B cell (primary cell): ENCODE measurements around the gene ZNF710. TPM values are rescaled to one million over a fixed set of nuclear protein-coding genes. Genes with fewer than 3 reads are reported as not detected.

Experiments used
- ATAC-seq: fragments of 200-7000 bp; cut with Tn5 transposase; one replicate; pipeline ENCODE4 v1.10.0; 2021; ENCODE audit warnings: low read depth, mild to moderate bottlenecking, moderate number of reproducible peaks, moderate library complexity
- CTCF ChIA-PET: fragments of 350-600 bp; sonication (Branson Sonifier 250); formaldehyde crosslinking; loops from one replicate; lab custom pipeline; 2021; ENCODE audit warnings: antibody characterized with exemption, inconsistent platforms; lab: Charles Lee
- POLR2A ChIA-PET: fragments of 350-600 bp; sonication (Branson Sonifier 250); formaldehyde crosslinking; loops from one replicate; lab custom pipeline; 2021; ENCODE audit warnings: antibody characterized with exemption; lab: Charles Lee
- DNase-seq: peaks from one replicate; pipeline ENCODE4 v3.0.0; 2013
- H2AFZ ChIP-seq: 2 replicates; pipeline ENCODE4 v1.6.1; 2012; ENCODE audit warnings: mild to moderate bottlenecking, low read depth, low read length; ENCODE audit not compliant: insufficient read depth, poor library complexity, severe bottlenecking
- H3K27ac ChIP-seq, 2 donors: 1 replicate in 1 of 2; 2 replicates in 1 of 2; pipeline ENCODE4 v1.5.1; 2012 to 2013; ENCODE audit warnings: low read length in 2 of 2, mild to moderate bottlenecking in 2 of 2, moderate library complexity in 1 of 2
- H3K27me3 ChIP-seq, 4 experiments: fragments of 200-600 bp in 1 of 4; sonication (generic) in 1 of 4; replicated peaks in 1 of 4; 1 replicate in 2 of 4; 2 replicates in 2 of 4; pipeline versions ENCODE4 v1.6.1 to v1.7.0; 2013 to 2016; ENCODE audit warnings: low read length in 3 of 4, mild to moderate bottlenecking in 2 of 4, mixed read lengths in 1 of 4, moderate library complexity in 1 of 4; ENCODE audit not compliant: insufficient read depth in 4 of 4, control insufficient read depth in 3 of 4; ENCODE audit errors: control extremely low read depth in 1 of 4
- H3K36me3 ChIP-seq, 2 experiments: replicated peaks in 1 of 2; 1 replicate in 1 of 2; 2 replicates in 1 of 2; pipeline versions ENCODE4 v1.6.1 to v1.7.1; 2013; ENCODE audit warnings: low read length in 1 of 2; ENCODE audit not compliant: insufficient read depth in 2 of 2, control insufficient read depth in 1 of 2; ENCODE audit errors: control extremely low read depth in 1 of 2, extremely low read depth in 1 of 2
- H3K4me1 ChIP-seq, 2 donors: fragments of 200-600 bp in 1 of 2; sonication (generic) in 1 of 2; 1 replicate in 1 of 2; 2 replicates in 1 of 2; pipeline versions ENCODE4 v1.5.1 to v1.6.1; 2013 to 2017; ENCODE audit warnings: low read length in 2 of 2; ENCODE audit not compliant: control insufficient read depth in 2 of 2, insufficient read depth in 2 of 2
- H3K4me2 ChIP-seq: replicated peaks from 2 replicates; pipeline ENCODE3; 2012; ENCODE audit warnings: mild to moderate bottlenecking, low read depth, low read length; ENCODE audit not compliant: poor library complexity, severe bottlenecking
- H3K4me3 ChIP-seq, 5 experiments: fragments of 200-600 bp in 1 of 5; sonication (generic) in 1 of 5; 1 replicate in 3 of 5; 2 replicates in 2 of 5; pipeline versions ENCODE4 v1.5.1 to v1.7.0; 2011 to 2016; ENCODE audit warnings: low read length in 4 of 5, mild to moderate bottlenecking in 4 of 5, low read depth in 2 of 5, control low read depth in 1 of 5, moderate library complexity in 1 of 5; ENCODE audit not compliant: insufficient read depth in 1 of 5; ENCODE audit errors: control extremely low read depth in 1 of 5, extremely low read depth in 1 of 5
- H3K79me2 ChIP-seq: fragments of 200-600 bp; sonication (generic); one replicate; pipeline ENCODE4 v1.6.0; 2016; ENCODE audit warnings: low read length; ENCODE audit not compliant: control insufficient read depth, insufficient read depth
- H3K9ac ChIP-seq: fragments of 200-600 bp; sonication (generic); 2 replicates; pipeline ENCODE4 v1.6.1; 2017; ENCODE audit warnings: mild to moderate bottlenecking, low read length, moderate library complexity
- H3K9me3 ChIP-seq, 3 donors: one replicate each; pipeline versions ENCODE4 v1.6.1 to v1.7.1; 2013; ENCODE audit warnings: low read length in 2 of 3; ENCODE audit not compliant: control insufficient read depth in 2 of 3, insufficient read depth in 1 of 3; ENCODE audit errors: control extremely low read depth in 1 of 3
- H4K20me1 ChIP-seq: 2 replicates; pipeline ENCODE4 v1.6.0; 2012; ENCODE audit warnings: mild to moderate bottlenecking, low read length; ENCODE audit not compliant: insufficient read depth, control insufficient read depth, poor library complexity, severe bottlenecking
- H3K27ac Mint-ChIP-seq: one replicate; pipeline ENCODE4 v1.8.0; 2021; ENCODE audit warnings: mixed read lengths
- H3K27me3 Mint-ChIP-seq: one replicate; pipeline ENCODE4 v1.8.0; 2021; ENCODE audit warnings: mixed read lengths
- H3K4me1 Mint-ChIP-seq: one replicate; pipeline ENCODE4 v1.8.0; 2021; ENCODE audit warnings: mixed read lengths
- H3K4me3 Mint-ChIP-seq: one replicate; pipeline ENCODE4 v1.8.0; 2021; ENCODE audit warnings: mixed read lengths
- H3K9me3 Mint-ChIP-seq: one replicate; pipeline ENCODE4 v1.8.0; 2022; ENCODE audit warnings: mixed read lengths; ENCODE audit not compliant: insufficient read depth
- EZH2 ChIP-seq: IDR thresholded peaks from 2 replicates; pipeline ENCODE4 v1.6.1; 2012; ENCODE audit warnings: borderline replicate concordance, low read depth, mild to moderate bottlenecking, moderate library complexity, low read length; ENCODE audit not compliant: insufficient read depth, poor library complexity, severe bottlenecking
- WGBS: methylation state at CpG from one replicate; pipeline ENCODE4 v1.1.5; 2013; ENCODE audit warnings: missing lambda C conversion rate; ENCODE audit not compliant: insufficient coverage; 5-methylcytosine and 5-hydroxymethylcytosine counted together
- intact Hi-C: fragments of 100-400 bp; cut with micrococcal nuclease; formaldehyde crosslinking; loops from one replicate; pipeline ENCODE4 v1.10.0; 2022
- polyA plus RNA-seq: library from polyadenylated mRNA; depleted of rRNA; stranded (reverse); fragments of >200 nt; gene quantifications from 2 replicates; pipeline ENCODE4 v1.2.3, GENCODE V29; 2012
- total RNA-seq, 2 donors: library from RNA; stranded (reverse); fragments of 120-200 nt in 1 of 2; gene quantifications; 1 replicate in 1 of 2; 2 replicates in 1 of 2; pipeline versions ENCODE4 v1.2.3 to v1.2.4, GENCODE V29; 2013 to 2022
- TF ChIP-seq, protein P1 (sequence below): fragments of 200-600 bp; IDR thresholded peaks from one replicate; pipeline ENCODE4 v1.8.0; 2022; ENCODE audit warnings: antibody characterized with exemption, mild to moderate bottlenecking

ZNF710 gene
- total and polyA plus RNA-seq, 2 donors (not counting 1 experiment from before 2014, with no cell fraction given): 8.7 to 38.7 TPM

DNA sequence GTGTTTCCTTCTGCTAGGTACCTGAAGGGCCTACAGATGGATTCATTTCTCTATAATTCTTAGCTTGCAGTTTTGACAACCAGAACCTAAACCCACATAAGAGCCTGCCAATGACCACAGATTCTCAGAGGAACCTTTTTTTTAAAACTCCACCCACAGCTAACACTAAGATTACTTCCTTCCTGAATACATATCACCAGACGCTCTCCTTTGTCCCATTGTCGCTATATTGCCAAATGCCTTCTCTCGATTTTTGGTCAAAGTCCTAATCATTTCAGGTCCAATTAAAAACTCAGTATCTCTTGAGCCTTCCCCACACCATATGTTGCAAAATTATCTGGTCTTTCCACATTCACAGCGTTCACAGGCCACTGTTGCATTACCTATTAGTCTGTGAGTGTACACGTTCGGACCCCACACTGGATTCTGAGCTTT, 12.4 kb downstream of the ZNF710 start:
- H3K27me3 ChIP-seq: no peaks in the 10 kb centered on the region
- ChIA-PET CTCF (interaction anchor here (0.6 to 2.0 kb wide), 4 partner anchors 18 to 184 kb away, joined by 3 to 7 read pairs (median 3); no protein-coding TSS in a partner anchor), POLR2A (interaction anchor here (1.3 kb wide), 2 partner anchors 11 to 18 kb away, joined by 3 to 7 read pairs; no protein-coding TSS in a partner anchor)
- peak overlapping the region; percentile 9 to 54 for H3K27ac ChIP-seq
- peaks cover 46% of the 10 kb centered on the region for H4K20me1 ChIP-seq
- H3K4me1 ChIP-seq: peaks cover 28 to 29% of the 10 kb centered on the region in 2 donors
- Mint-ChIP-seq H3K9me3 (no peaks in the 10 kb centered on the region), H3K27me3 (no peaks in the 10 kb centered on the region), H3K27ac (peak overlapping the region; percentile 32), H3K4me3 (peak overlapping the region; percentile 59), H3K4me1 (peaks cover 44% of the 10 kb centered on the region)
- ATAC-seq (peak; percentile 68), DNase-seq (peak; percentile 61)
- intact Hi-C loops: no loop called here
- H3K4me2 ChIP-seq: peak overlapping the region; percentile 49
- 0% methylated on average over 3 of the region's 6 CpGs for WGBS
- peaks cover 1 to 15% (median 11%) of the 10 kb centered on the region in 3 donors for H3K9me3 ChIP-seq
- peaks cover 87% of the 10 kb centered on the region for H3K79me2 ChIP-seq
- peak overlapping the region in 1 of 5 experiments; percentile 17 for H3K4me3 ChIP-seq
- peak overlapping the region; percentile 35 for H3K9ac ChIP-seq
- H2AFZ ChIP-seq: peak overlapping the region; percentile 21
- no peaks in the 10 kb centered on the region for H3K36me3 ChIP-seq
- no peak for TF ChIP-seq EZH2
- TF ChIP-seq, protein P1, sequence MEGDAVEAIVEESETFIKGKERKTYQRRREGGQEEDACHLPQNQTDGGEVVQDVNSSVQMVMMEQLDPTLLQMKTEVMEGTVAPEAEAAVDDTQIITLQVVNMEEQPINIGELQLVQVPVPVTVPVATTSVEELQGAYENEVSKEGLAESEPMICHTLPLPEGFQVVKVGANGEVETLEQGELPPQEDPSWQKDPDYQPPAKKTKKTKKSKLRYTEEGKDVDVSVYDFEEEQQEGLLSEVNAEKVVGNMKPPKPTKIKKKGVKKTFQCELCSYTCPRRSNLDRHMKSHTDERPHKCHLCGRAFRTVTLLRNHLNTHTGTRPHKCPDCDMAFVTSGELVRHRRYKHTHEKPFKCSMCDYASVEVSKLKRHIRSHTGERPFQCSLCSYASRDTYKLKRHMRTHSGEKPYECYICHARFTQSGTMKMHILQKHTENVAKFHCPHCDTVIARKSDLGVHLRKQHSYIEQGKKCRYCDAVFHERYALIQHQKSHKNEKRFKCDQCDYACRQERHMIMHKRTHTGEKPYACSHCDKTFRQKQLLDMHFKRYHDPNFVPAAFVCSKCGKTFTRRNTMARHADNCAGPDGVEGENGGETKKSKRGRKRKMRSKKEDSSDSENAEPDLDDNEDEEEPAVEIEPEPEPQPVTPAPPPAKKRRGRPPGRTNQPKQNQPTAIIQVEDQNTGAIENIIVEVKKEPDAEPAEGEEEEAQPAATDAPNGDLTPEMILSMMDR: no peak

DNA sequence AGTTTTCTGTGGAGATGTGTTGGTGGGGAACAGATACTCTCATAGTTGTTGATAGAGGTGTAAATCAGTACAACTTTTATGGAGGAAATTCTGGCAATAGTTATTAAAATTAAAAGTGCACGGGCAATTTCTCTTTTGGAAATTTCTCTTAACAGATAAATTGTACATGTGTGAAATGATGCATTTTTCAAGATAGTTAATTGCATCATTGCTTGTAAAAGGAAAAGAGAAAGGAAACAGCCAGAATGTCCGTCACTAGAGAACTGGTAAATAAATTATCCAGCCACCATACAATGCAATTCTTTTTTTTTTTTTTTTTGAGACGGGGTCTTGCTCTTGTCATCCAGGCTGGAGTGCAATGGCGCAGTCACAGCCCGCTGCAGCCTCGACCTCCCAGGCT, 14.2 kb downstream of the ZNF710 start:
- Histone ChIP-seq H2AFZ (no peak overlapping the region), H3K4me2 (no peak overlapping the region), H3K9me3 (peaks cover 1 to 15% (median 11%) of the 10 kb centered on the region in 3 donors), H3K36me3 (no peaks in the 10 kb centered on the region), H3K9ac (no peak overlapping the region), H3K27ac (no peak overlapping the region), H3K4me3 (no peak overlapping the region), H3K4me1 (peaks cover 19 to 26% of the 10 kb centered on the region in 2 donors), H3K79me2 (peaks cover 93% of the 10 kb centered on the region), H4K20me1 (peaks cover 43% of the 10 kb centered on the region), H3K27me3 (no peaks in the 10 kb centered on the region)
- no peaks in the 10 kb centered on the region for H3K9me3 Mint-ChIP-seq
- no peak for TF ChIP-seq EZH2
- TF ChIP-seq, protein P1: no peak
- intact Hi-C loops: no loop called here
- H3K27me3 Mint-ChIP-seq: no peaks in the 10 kb centered on the region
- H3K4me1 Mint-ChIP-seq: peaks cover 35% of the 10 kb centered on the region
- no peak for DNase-seq
- WGBS: no CpG with 5 or more reads among the region's 6 CpGs
- ATAC-seq: no peak
- ChIA-PET POLR2A (no interaction called here), CTCF (interaction anchor here (0.7 to 2.0 kb wide), 3 partner anchors 16 to 271 kb away, joined by 3 to 7 read pairs (median 3); no protein-coding TSS in a partner anchor)
- H3K27ac Mint-ChIP-seq: no peak overlapping the region
- no peak overlapping the region for H3K4me3 Mint-ChIP-seq
